Hypothalamus (tissue), 51 donors: Measurements from ENCODE around the gene DPP3.
"Not testable (repeated sequence)": the region's sequence is repeated elsewhere in the genome, so short reads cannot be mapped to it uniquely, and the experiment has no call there.

Source experiments
- DNase-seq, 51 donors: peaks; one replicate each; lab custom pipeline; 2025; lab: John Stamatoyannopoulos, UW

Gene DPP3

DNA sequence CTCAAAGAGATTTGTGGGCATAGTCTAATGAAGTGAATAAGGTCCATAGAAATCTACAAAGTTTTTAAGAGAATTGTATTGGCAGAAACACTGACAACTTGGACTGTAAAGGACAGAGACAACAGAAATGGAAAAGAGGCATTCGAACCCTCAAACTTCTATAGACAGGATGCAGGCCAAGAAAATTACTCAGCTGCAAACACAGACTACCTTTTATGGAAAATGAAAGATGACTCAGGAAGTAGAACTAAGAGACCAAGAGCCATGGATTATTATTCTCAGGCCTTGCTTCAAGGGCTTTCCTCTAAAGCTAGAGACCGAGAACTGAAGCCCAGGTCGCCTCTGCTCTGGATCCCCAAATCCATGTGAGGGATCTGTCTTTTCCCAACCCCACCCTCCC, 17.3 kb upstream of the DPP3 start:
- DNase-seq: no peak

DNA sequence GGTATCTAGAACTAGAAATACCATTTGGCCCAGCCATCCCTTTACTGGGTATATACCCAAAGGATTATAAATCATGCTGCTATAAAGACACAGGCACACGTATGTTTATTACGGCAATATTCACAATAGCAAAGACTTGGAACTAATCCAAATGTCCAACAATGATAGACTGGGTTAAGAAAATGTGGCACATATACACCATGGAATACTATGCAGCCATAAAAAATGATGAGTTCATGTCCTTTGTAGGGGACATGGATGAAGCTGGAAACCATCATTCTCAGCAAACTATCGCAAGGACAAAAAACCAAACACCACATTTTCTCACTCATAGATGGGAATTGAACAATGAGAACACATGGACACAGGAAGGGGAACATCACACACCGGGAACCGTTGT, 16.1 kb upstream of the DPP3 start:
- not testable (repeated sequence) for DNase-seq

DNA sequence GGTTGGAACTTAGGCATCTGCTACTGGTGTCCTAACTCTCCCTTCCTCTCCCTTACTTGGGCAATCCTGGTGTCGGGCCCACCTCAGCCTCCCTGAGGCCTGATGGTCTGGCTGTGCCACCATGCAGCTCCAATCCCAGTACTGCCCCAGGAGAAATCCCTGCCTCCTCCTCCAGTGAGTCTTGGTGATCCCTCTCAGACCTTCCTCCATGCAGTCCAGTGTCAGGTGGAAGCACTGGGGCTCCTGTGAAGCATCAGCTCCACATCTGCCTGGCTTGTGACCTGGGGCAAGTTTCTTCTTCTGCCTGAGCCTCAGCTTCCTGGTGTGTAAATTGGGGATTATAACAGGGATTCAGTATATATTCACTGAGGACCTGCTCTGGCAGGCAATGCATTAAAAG, 15.3 kb upstream of the DPP3 start:
- no peak for DNase-seq

- DNase-seq: no peak
Observed at GRCh38 chr11:66465373-66466224, 14.6 kb upstream of the DPP3 start.

- DNase-seq: peak; percentile 38 to 98 (median 88)
Observed at GRCh38 chr11:66466225-66467033, 13.8 kb upstream of the DPP3 start, which contains the start of gene PELI3. Gene PELI3, plus strand, starts transcription at chr11:66466905. Its CDS starts 1,224 bp downstream, at chr11:66468129.

GRCh38 chr11:66467034-66467659, 13.1 kb upstream of the DPP3 start:
- DNase-seq: peak in 10 of 51 donors; percentile 13 to 58 (median 38)

GRCh38 chr11:66467756-66468155, 12.5 kb upstream of the DPP3 start:
- peak in 14 of 51 donors; percentile 2 to 36 (median 18) for DNase-seq

- no peak for DNase-seq
Observed at GRCh38 chr11:66468691-66469090, 11.5 kb upstream of the DPP3 start.

DNA sequence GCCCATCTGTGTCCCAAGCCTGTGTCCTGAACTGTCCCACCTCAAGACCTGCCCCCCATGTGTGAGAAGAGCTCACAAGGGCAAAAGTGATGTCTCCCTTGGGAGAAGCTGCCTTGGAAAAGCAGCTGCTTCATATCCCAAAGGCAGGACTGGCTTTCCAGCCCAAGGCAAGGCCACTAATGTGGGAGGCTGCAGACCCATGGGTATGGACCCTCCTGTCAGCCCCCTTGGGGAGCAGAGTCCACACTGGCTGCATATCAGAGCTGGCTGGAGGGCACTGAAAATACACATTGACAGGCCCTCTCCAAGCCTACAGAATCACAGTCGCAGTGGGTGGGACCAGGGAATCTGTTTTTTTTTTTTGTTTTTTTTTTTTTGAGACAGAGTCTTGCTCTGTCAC, 10.8 kb upstream of the DPP3 start:
- DNase-seq: no peak

GRCh38 chr11:66470015-66470414, 10.2 kb upstream of the DPP3 start:
- DNase-seq: no peak

DNA sequence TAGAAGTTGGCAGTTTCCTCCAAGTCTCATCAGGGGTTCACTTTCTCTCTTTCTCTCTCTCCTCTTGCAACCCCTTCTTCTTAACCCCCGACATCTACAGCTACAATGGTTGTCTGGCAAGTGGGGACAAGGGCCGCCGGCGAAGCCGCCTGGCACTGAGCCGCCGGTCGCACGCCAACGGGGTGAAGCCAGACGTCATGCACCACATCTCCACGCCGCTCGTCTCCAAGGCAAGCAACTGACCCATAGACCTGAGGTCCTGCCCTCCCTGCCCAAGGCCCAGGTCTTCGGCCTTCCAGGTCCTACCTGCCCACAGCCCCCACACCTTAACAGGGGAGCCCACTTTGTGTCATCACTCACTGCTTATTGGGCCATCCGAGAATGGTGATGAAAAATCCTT, 9.1 kb upstream of the DPP3 start:
- DNase-seq: no peak

GRCh38 chr11:66472054-66472453, 8.2 kb upstream of the DPP3 start:
- no peak for DNase-seq

GRCh38 chr11:66473167-66473566, 7.1 kb upstream of the DPP3 start:
- no peak for DNase-seq

- DNase-seq: no peak
Observed at GRCh38 chr11:66473608-66474515, 6.4 kb upstream of the DPP3 start.

GRCh38 chr11:66475349-66476172, 4.7 kb upstream of the DPP3 start:
- DNase-seq: no peak

GRCh38 chr11:66476173-66476840, 3.9 kb upstream of the DPP3 start:
- DNase-seq: no peak

DNA sequence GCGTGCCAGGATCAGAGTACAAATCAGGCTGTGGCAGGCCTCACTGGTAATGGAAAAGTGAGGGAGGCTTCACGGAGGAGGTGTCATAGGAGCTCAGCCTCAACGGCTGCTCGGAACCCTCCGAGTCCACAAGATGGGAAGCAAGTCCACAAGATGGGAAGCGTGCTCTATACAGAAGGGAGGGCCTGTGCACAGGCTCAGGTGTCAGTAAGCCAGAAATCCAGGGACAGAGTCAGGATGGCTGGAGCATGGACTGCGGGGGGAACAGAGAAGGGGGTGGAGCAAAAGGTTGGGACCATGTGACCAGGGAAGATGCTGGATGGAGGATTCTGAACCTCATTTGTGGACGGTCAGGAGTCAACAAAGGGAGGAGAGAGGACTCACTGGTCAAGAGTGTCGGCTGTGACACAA, 3.4 kb upstream of the DPP3 start:
- DNase-seq: peak in 5 of 51 donors; percentile 8 to 20 (median 12)
